NCI-H510A treated with DMSO at 0.1 percent for 48 hours (cell line): Measurements from ENCODE around the gene HCRTR1.

ENCODE experiments used
- DNase-seq: peaks from one replicate; lab custom pipeline; 2025; lab: John Stamatoyannopoulos, UW

The HCRTR1 gene

GRCh38 chr1:31626223-31627207, 9.0 kb downstream of the HCRTR1 start:
- DNase-seq = no peak

- DNase-seq = no peak
Observed at GRCh38 chr1:31627301-31627929, 9.9 kb downstream of the HCRTR1 start.

GRCh38 chr1:31627930-31628559, 10.6 kb downstream of the HCRTR1 start:
- no peak for DNase-seq

DNA sequence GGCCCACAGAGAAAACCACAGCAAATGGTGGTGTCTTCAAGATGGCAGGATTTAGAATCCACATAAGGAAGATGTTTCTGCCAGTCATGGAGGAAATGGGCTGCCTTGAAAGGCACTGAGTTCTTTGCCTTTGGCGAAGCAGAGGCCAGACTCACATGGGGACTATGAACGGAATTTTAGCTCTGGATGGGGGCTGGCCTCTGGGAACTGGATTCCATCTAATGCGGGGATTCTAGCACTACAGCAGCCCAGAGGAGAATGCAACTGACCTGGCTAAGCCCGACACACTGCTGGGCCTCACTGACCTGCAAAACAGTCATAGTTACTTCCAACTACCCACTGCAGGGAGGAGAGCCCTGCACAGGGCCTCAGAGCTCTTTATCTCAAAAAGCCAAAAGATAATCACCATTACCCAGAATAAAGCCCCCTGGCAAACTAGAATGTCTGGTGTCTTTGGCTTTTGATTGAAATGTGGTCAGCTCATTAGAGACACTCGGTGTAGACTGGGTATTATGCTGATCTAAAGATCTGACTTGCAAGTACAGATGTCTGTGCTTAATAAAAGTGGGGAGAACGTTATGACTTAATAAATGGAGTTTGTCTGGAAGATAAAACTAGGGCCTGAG, 11.6 kb downstream of the HCRTR1 start:
- DNase-seq = no peak

- DNase-seq = no peak
Observed at GRCh38 chr1:31632649-31633048, 15.2 kb downstream of the HCRTR1 start.

- no peak for DNase-seq
Observed at GRCh38 chr1:31633117-31633516, 15.6 kb downstream of the HCRTR1 start.

GRCh38 chr1:31637915-31638673, 20.6 kb downstream of the HCRTR1 start:
- no peak for DNase-seq

- no peak for DNase-seq
Observed at GRCh38 chr1:31639543-31639942, 22.1 kb downstream of the HCRTR1 start.

GRCh38 chr1:31640179-31640578, 22.7 kb downstream of the HCRTR1 start:
- DNase-seq = no peak

GRCh38 chr1:31640964-31641363, 23.5 kb downstream of the HCRTR1 start:
- peak; percentile 2 for DNase-seq

- DNase-seq = no peak
Observed at GRCh38 chr1:31642366-31642765, 24.9 kb downstream of the HCRTR1 start.

DNA sequence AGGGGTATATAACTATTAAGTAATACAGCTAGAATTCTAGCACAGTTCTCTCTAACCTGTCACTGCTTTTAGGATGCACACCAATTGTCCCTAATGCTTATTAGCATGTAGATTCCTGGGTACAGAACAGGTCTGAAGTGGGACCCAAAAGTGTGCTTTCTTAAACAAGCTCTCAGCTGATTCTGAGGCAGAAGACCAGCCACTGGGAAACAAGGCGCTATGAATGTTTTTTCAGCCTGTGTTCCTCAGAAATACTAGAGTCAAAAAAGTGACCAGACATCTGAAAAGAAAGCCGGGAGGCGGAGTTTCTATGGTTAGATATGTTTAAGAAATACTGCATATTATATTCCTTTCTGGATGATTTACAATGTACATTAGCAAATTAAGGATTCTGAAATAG, 25.4 kb downstream of the HCRTR1 start:
- DNase-seq = no peak

GRCh38 chr1:31643976-31644559, 26.6 kb downstream of the HCRTR1 start:
- no peak for DNase-seq

DNA sequence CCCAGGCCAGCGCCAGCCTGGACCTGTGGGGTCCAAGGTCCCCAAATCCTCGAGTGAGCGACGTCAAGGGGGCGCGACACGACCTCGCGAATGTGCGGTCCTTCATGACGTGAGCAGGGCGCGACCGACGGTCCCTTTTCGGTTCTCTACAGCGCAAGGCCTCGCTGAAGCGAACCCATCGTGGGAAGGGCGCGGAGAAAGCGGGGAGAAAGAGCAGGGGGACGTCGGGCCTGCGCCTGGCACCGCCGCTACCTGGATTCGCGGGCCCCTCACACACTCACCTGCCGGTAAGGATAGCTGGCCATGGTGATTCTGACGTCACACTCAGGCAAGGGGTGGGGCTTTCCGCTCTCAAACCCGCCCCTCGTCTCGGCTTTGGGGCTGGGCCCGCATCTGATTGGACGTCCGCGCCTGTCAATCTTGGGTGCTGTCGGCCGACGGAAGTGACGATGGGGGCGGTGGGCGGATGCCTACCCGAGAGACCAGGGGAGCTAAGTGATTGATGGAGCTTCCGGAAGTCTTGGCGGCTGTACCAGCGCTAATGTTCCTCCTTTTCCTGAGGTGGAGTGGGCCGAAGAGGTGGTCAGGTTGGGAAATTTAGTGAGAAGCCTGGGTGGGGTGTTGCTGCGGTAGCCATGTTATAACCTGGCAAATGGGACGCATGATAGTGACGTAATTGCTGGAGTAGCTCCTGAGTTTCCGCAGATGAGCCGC, 27.2 kb downstream of the HCRTR1 start, which contains the start of gene PEF1:
TSS of gene PEF1 (minus strand) at position 317 of the 714 bp plus-strand sequence. CDS start at position 305, 12 bp downstream.
- DNase-seq = peak; percentile 95

GRCh38 chr1:31645274-31645568, 27.7 kb downstream of the HCRTR1 start:
- no peak for DNase-seq

DNA sequence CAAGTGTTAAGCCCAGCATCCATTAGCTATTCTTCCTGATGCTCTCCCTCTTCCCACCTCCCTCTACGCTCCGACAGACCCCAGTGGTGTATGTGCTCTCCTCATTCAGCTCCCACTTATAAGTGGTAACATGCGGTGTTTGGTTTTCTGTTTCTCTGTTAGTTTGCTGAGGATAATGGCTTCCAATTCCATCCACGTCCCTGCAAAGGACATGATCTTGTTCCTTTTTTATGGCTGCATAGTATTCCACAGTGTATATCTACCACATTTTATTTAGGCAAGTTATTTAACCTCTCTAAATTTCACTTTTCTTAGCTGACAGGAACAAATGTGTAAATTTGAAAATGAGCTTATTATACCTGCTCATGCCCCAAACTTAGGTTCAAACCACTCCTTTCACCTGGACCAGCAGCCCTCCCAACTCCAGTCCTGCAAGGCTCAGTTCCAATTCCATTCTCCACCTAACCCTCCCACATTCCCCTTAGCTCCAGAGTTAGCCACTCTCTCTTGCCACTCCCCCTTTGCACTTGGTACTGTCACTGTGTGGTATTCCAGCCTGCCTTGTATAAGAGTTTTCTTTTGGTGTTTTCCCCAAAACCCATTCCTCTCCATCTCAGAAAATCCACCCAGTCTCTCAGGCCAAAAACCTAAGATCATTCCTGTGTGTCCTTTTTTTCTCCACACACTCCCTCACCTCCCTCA, 28.9 kb downstream of the HCRTR1 start:
- DNase-seq = no peak

DNA sequence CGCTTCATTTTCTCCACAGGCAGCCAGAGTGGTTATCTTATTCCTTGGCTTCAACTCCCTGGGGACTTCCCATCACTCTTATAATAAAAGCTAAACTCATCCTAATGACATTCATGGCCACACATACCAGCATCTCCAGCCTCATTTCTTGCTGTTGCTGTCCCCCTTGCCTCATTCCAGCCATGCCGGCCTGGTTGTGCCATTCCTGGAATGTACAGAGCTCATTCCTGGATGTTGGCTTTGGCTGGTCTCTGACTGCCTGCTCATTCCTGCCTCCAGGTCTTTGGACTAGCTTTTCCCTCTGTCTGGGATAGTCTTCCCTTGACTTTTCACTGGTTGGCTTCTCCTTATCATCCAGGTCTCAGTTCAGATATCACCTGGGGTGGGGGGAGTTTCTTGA, 29.6 kb downstream of the HCRTR1 start:
- no peak for DNase-seq

DNA sequence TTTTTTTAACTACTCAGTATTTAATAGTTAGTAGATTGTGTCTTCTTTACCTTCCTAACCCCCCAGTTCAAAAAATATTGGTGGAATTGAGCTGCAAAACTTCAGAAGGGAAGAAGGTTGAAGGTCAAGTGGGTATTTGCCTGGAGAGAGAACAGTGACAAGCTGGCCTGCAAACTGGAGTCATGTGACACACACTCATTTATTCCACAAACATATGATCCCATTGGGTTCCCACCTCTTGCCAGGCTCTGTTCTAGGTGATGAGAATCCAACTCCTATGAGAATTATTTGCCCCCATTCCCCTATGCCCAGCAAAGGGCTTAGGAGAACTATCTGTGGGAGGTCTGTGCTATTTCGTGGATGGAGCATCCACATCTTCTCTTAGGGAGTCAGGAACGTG, 30.7 kb downstream of the HCRTR1 start:
- DNase-seq = no peak

DNA sequence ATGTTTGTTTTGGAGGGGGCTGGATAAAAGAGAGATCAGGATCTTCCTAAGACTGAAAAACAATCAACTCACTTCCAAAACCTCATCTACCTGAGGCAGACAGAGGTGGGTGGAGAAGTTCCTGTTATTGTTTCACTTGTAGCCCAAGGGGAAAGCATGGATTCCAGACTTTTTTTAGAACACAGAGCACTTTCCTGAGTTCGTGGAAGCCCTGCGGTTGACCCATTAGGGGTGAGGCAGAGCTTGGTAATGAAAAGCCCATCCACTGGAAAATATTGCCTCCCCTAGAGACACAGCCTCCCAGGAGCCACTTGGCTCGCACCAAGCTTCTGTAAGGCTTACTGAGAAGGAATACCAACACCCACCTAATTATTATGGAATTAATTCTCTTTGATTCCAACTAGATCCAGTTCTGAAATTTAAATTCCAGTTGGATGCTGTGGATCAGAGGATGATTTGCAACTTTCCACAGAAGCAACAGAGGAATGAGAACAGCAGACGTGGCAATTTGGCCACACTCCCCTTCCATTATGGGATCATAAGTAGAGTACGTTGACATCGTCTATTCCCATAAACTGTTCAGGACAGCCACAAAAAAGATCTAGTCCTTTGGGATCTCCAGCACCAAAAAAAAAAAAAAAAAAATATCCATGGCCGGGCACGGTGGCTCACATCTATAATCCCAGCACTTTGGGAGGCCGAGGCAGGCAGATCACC, 31.3 kb downstream of the HCRTR1 start:
- DNase-seq = no peak
